Measurements from ENCODE around the gene ABCA9. TPM values are rescaled to one million over a fixed set of nuclear protein-coding genes. Genes with fewer than 3 reads are reported as not detected.

Gene ABCA9
- total and polyA plus RNA-seq, 9 of the 15 experiments (the other 6 are each of a cell fraction or from before 2014, with no cell fraction given) = 0.04 TPM; not detected in 8

DNA sequence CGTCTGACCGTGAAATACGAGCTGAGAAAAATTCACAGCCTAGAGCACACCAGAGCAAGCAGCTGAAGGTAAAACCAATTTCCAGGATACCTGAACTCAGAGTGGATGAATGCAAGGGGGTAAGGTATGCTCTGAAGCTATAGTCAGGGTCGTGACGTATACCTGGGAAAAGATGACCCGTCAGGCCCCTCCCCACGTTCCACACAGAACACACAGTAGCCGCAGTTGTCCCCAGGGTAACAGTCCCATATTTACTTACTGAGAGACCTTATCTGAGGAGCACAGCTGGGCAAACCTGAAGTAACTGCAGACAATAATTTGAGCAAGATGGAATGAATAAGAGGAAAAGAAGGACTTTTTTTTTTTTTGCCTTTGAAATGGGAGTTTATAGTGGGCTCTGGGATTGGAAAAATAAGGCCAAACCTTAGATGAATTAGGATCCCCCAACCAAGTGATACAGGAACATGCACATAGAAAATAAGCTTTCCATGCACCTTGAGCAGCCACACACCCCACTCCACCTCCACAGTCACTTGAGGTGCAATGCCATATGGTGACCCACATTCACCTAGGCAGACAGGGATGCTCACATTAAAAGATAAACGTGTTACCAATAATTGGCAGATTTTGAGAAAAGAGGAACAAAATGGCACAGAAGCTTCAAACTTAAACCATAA is 43.0 kb upstream of the ABCA9 start (continued):
- TF ChIP-seq, protein P1, sequence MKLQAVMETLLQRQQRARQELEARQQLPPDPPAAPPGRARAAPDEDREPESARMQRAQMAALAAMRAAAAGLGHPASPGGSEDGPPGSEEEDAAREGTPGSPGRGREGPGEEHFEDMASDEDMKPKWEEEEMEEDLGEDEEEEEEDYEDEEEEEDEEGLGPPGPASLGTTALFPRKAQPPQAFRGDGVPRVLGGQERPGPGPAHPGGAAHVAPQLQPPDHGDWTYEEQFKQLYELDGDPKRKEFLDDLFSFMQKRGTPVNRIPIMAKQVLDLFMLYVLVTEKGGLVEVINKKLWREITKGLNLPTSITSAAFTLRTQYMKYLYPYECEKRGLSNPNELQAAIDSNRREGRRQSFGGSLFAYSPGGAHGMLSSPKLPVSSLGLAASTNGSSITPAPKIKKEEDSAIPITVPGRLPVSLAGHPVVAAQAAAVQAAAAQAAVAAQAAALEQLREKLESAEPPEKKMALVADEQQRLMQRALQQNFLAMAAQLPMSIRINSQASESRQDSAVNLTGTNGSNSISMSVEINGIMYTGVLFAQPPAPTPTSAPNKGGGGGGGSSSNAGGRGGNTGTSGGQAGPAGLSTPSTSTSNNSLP (IDR thresholded peaks at IDR 0.05; ENCODE audit: borderline replicate concordance, low read depth, low read length) = peak; percentile 68; the same call in 1 of the 2 replicates
- no peak for TF ChIP-seq ATF1 (CRISPR knock-in tag; IDR thresholded peaks at IDR 0.05)
- peak; percentile 93 for TF ChIP-seq ATF1 (tag; IDR thresholded peaks at IDR 0.05)
- no peak for TF ChIP-seq ESRRB (CRISPR knock-in tag; IDR thresholded peaks at IDR 0.05; ENCODE audit: borderline replicate concordance)
- peak; percentile 46 for TF ChIP-seq CXXC5 (CRISPR knock-in tag; IDR thresholded peaks at IDR 0.05)
- TF ChIP-seq, protein P2, sequence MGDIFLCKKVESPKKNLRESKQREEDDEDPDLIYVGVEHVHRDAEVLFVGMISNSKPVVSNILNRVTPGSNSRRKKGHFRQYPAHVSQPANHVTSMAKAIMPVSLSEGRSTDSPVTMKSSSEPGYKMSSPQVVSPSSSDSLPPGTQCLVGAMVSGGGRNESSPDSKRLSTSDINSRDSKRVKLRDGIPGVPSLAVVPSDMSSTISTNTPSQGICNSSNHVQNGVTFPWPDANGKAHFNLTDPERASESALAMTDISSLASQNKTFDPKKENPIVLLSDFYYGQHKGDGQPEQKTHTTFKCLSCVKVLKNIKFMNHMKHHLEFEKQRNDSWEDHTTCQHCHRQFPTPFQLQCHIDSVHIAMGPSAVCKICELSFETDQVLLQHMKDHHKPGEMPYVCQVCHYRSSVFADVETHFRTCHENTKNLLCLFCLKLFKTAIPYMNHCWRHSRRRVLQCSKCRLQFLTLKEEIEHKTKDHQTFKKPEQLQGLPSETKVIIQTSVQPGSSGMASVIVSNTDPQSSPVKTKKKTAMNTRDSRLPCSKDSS (IDR thresholded peaks at IDR 0.05; ENCODE audit: low read depth, partially characterized antibody) = no peak
- TF ChIP-seq, protein P3, sequence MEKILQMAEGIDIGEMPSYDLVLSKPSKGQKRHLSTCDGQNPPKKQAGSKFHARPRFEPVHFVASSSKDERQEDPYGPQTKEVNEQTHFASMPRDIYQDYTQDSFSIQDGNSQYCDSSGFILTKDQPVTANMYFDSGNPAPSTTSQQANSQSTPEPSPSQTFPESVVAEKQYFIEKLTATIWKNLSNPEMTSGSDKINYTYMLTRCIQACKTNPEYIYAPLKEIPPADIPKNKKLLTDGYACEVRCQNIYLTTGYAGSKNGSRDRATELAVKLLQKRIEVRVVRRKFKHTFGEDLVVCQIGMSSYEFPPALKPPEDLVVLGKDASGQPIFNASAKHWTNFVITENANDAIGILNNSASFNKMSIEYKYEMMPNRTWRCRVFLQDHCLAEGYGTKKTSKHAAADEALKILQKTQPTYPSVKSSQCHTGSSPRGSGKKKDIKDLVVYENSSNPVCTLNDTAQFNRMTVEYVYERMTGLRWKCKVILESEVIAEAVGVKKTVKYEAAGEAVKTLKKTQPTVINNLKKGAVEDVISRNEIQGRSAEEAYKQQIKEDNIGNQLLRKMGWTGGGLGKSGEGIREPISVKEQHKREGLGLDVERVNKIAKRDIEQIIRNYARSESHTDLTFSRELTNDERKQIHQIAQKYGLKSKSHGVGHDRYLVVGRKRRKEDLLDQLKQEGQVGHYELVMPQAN (IDR thresholded peaks at IDR 0.05; ENCODE audit: borderline replicate concordance) = no peak
- TF ChIP-seq ZNF583 (CRISPR knock-in tag; IDR thresholded peaks at IDR 0.05) = no peak
- TF ChIP-seq ZC3H4 (CRISPR knock-in tag; IDR thresholded peaks at IDR 0.05; ENCODE audit: borderline replicate concordance) = no peak
- TF ChIP-seq, protein P4, sequence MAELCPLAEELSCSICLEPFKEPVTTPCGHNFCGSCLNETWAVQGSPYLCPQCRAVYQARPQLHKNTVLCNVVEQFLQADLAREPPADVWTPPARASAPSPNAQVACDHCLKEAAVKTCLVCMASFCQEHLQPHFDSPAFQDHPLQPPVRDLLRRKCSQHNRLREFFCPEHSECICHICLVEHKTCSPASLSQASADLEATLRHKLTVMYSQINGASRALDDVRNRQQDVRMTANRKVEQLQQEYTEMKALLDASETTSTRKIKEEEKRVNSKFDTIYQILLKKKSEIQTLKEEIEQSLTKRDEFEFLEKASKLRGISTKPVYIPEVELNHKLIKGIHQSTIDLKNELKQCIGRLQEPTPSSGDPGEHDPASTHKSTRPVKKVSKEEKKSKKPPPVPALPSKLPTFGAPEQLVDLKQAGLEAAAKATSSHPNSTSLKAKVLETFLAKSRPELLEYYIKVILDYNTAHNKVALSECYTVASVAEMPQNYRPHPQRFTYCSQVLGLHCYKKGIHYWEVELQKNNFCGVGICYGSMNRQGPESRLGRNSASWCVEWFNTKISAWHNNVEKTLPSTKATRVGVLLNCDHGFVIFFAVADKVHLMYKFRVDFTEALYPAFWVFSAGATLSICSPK (IDR thresholded peaks at IDR 0.05; ENCODE audit: borderline replicate concordance) = no peak
- TF ChIP-seq U2AF2 (optimal IDR thresholded peaks at IDR 0.05; ENCODE audit: low read depth, low read length) = no peak
- TF ChIP-seq GATAD2B (IDR thresholded peaks at IDR 0.05; ENCODE audit: borderline replicate concordance) = no peak
- peak; percentile 62; the same call in 1 of the 2 replicates for TF ChIP-seq RNF2 (IDR thresholded peaks at IDR 0.05)
- no peak for TF ChIP-seq EP400 (IDR thresholded peaks at IDR 0.05)
